SIG-M5 treated with dmso at 0.1 percent for 504 hours (cell line): ENCODE measurements around the gene BZW2.
"Not testable (repeated sequence)": the region's sequence is repeated elsewhere in the genome, so short reads cannot be mapped to it uniquely, and the experiment has no call there.

Experiments used
- DNase-seq: peaks from one replicate; lab custom pipeline; 2025; ENCODE audit not compliant: unreplicated experiment; lab: John Stamatoyannopoulos, UW

BZW2 gene

DNA sequence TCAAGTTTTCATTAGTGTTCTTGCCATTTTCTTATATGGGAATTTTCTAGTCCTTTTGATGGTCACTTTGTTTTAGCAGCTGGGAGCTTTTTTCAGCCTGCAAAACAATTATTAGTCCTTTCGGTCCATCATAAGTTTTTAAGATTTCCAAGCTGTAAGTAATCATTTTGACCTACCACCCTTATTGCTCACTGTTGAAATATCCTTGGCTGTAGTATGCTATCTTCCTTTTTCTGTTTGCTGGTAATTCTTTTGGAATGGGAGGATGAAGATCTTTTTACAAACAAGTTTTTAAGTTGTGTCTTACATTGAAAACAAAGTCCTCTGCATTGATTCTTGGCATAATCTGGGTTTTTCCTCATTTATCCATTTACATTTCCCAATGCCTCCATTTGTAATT is 24.0 kb downstream of the BZW2 start:
- no peak for DNase-seq

DNA sequence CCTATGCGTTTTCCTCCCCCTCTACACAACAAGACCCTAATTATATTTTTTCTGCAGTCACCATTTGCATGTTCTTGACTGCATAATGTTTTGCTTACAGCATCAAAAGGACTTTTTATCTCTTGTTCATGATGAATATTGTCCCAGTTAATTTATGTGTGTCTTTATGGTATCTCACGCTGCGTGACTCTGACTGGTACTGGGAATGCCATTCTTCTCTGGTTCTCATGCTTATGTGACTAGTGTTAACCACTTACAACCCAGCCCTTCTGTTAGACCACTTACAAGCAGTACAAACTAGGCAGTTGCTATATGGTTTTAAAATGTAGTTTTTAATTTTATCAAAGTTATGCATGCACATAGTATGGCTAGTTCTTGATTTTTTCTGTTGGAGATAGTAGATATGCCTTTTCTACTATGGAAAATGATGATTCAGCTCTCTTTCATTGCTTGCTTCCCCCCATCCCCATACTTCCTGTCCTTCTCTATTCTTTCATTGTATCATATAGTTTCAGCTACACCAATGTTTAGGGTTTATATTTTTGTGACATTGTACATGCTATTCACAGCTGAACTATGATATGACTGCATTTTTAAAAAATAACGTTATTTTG is 24.9 kb downstream of the BZW2 start:
- DNase-seq: no peak

DNA sequence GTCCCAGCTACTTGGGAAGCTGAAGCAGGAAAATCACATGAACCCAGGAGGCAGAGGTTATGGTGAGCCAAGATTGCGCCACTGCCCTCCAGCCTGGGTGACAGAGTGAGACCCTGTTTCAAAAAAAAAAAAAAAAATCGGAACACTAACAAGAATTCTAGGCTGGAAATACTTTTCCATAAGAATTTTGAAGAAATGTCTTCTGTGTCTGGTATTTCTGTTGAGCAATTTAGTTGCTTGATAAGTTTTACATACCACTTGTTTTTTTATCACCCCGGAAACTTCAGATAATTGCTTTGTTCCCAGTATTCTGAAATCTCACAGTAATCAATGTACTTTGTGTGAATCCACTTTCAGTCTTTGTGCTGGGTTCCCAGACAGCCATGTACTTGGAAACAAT is 25.8 kb downstream of the BZW2 start:
- DNase-seq: no peak

- no peak for DNase-seq
These were observed 29.3 kb downstream of the BZW2 start for GRCh38 chr7:16675277-16675676.

DNA sequence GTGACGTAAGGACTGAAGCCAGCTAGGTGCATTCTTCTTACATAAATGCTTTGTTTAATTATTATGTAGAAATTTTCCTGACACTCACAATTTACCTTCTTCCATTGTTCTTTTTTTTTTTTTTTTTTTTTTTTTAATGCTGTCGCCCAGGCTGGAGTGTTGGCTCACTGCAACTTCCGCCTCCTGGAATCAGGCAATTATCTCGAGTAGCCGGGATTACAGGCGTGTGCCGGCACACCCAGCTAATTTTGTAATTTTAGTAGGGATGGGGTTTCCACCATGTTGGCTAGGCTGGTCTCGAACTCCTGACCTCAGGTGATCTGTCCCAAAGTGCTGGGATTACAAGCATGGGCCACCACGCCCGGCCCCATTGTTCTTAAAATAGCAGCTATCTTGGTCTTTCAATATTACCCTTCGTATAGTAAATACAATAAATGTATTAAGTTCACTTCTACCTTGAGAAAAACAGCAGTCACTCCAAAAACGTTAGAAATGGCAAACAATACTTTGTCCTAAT is 32.1 kb downstream of the BZW2 start:
- DNase-seq: no peak

GRCh38 chr7:16678645-16679566 is 32.9 kb downstream of the BZW2 start:
- DNase-seq: not testable (repeated sequence)

GRCh38 chr7:16684935-16685334 is 39.0 kb downstream of the BZW2 start:
- no peak for DNase-seq

DNA sequence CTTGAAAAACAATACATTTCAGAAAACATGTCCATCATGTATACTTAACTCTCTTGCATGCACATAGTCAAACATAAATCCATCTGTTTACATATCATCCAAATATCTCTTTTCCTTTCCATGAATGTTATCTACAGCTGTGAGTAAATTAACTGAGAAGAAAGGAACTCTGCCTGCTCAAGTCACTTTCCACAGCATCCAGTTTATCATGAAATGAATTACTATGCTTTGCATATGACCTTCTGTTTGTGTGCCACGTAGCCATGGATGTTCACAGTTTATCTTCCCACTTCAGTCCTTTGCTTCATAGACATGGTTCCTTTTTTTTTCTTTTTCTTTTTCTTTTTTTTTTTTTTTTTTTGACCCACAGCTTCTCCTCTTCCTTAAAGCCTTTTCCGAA is 39.6 kb downstream of the BZW2 start:
- DNase-seq: no peak

DNA sequence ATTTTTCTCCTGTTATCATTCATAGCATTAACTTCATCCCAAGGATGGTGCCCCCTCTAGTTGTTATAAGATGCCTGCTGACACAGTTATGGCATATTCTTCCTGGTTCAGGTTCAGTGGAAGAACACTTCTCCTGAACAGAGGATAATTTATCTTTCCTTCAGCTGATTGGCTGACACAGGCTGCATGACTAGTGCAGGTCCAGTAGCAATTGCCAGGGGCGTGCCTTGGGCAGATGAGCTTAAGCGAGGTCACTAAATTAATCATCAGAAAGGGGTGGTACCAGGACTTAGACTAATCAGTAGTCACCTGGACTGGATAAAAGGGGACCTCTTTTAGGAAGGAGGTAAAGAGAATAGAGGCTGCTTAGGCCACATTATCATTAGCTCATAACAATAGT is 42.3 kb downstream of the BZW2 start:
- DNase-seq: no peak

- DNase-seq: no peak
These were observed 45.3 kb downstream of the BZW2 start for GRCh38 chr7:16691241-16691640.

- no peak for DNase-seq
These were observed 47.8 kb downstream of the BZW2 start for GRCh38 chr7:16693601-16694318.

- no peak for DNase-seq
These were observed 48.8 kb downstream of the BZW2 start for GRCh38 chr7:16694806-16695205.

DNA sequence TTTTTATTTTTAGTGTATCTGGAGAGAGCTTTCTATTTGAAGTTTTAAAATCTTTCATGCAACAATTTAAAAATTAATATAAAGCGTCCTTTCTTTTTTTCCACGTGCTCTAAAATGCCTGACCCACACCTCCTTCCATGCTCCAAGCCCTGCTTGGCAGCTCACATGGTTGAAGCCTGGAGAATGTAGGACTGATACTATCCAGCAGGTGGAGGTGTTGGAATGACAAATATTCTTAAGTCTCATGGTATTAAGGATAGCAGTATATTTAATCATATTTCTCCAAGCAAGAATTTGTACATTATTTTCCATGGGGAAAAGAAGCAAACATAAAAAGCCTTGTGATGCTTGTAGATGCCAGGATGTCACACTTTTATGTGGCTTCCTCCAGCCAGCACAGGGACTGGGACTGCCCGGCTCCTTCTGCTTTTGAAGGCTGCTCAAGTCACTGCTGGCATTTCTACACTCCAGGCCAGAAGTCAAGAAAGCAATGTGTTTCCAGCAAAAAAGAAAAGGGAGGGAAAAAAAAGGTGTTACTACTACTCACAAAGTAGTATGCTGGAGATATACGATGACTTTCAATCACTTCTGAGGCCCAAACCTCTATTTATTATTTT is 49.7 kb downstream of the BZW2 start:
- no peak for DNase-seq

DNA sequence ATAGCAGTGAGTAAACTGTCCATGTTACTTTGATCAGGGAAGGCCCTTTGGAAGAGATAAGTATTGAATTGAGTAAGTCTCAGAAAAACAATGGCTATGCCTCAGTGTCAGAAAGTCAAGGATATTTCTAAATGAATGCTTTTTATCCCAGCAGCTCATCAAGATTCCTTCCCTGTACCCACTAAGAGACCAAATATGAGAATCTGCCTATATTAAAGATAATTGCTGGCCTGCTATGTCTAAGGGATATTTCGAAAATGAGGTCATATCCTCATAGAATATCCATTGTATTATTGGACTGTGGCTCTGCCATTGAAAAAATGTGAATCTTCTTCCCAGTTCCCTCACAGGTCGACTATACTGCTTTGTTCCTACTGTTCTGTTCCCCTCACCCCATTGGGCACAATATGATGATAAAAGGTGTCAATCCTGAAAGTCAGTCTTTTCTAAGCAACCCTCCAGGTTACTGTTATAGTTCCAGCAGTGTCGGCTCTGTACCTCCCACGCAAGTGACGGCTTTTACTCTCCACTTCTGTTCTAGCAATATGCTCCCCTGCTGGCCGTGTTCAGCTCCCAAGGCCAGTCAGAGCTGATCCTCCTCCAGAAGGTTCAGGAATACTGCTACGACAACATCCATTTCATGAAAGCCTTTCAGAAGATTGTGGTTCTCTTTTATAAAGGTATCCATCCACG is 51.7 kb downstream of the BZW2 start:
- no peak for DNase-seq

DNA sequence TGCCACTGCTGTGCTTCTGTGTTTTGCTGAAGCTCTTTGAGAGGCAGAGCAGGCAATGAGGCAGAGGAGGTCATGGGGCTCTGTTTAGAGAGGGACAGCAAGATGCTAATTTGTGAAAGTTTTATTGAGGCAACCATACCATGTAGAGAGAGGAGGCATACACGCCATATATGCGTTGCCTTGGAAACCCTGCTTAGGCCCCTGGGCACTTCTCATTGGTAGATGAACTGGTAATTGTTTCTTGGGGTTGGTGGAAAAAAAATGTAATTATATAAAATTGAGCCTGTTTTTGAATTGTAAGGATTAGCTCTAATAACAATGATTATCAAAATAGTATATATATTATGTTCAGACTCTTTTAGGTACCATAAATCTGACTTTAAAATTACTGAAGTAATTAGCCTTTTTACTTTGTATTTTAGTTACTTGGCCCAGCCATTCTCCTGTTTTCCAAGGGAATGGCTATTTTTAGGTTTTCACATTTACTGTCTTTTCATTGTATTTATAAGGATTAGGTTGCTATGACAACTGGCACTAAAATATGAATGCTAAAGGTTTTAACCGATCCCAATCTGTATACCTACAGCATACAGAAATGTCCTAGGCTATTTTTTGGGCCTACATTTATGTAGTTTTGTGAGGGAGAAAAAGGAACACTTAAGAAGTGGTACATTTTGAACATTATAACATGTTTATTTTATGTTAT is 52.4 kb downstream of the BZW2 start:
- no peak for DNase-seq

GRCh38 chr7:16702441-16702840 is 56.5 kb downstream of the BZW2 start:
- no peak for DNase-seq

GRCh38 chr7:16708511-16708910 is 62.5 kb downstream of the BZW2 start:
- DNase-seq: no peak

DNA sequence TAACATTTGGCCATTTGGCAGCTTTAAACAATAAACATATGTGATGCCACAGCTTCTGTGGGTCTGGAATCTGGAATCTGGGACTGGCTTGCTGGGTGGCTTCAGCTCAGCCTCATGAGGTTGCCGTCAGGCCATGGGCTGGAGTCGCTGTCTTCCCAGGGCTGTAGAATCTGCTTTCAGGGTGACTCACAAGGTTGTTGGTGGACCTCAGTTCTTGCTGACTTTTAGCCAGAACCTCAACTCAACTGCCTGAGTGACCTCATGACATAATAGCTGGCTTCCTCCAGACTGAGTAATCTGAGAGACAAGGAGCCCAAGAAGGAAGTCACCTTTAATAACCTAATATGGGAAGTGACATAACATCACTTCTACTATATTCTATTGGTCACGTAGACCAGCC is 63.0 kb downstream of the BZW2 start:
- no peak for DNase-seq

DNA sequence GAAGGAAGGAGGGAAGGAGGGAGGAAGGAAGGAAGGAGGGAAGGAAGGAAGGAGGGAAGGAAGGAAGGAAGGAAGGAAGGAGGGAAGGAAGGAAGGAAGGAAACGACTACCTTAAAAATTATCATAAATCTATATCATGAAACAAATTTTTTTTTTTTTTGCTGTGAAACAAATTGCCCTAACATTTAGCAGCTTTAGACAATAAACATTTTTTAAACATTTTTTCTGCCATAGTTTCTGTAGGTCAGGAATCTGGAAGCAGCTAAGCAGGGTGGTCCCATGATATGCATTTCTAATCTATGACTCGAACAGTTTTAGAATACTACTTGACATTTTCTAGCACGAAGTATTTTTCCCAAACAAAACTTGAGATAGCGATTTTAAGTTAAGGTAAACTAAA is 64.7 kb downstream of the BZW2 start:
- no peak for DNase-seq

DNA sequence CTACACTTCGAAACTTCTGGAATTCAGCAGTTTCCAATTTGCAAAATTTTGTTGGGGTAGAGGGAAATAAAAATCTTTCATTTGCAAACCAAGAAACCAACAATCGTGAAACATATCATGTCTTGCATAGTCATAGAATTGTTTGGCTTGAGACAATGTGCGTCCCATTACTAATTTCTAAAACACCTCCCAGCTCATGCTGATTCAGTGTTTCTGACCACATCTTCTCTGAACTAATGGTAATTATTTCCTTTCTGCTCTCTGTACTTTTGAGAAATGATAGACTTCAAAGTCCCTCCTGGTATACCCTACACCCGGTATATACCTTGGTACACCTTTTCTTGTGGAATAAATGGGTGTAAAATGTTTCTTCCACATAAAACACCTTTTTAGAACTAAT is 65.7 kb downstream of the BZW2 start:
- DNase-seq: no peak
